Sigmoid colon (tissue), 7 donors: ENCODE data around the gene ZNF787. TPM values are rescaled to one million over a fixed set of nuclear protein-coding genes. Genes with fewer than 3 reads are reported as not detected.

Experiments
- DNase-seq: peaks from one replicate; pipeline ENCODE4 v3.0.0-alpha.2; 2019
- H3K27ac ChIP-seq, 4 donors: fragments of 200-600 bp; sonication (generic); one replicate each; pipeline ENCODE4 v1.5.1; 2016 to 2019; ENCODE audit warnings: mild to moderate bottlenecking in 1 of 4
- H3K27me3 ChIP-seq, 3 donors: fragments of 200-600 bp; sonication (generic); one replicate each; pipeline ENCODE4 v1.5.1; 2019; ENCODE audit warnings: mild to moderate bottlenecking in 1 of 3
- H3K36me3 ChIP-seq, 4 donors: fragments of 200-600 bp; sonication (generic); one replicate each; pipeline ENCODE4 v1.5.1; 2016 to 2019
- H3K4me1 ChIP-seq, 4 donors: fragments of 200-600 bp; sonication (generic); one replicate each; pipeline ENCODE4 v1.5.1; 2017 to 2019
- H3K4me3 ChIP-seq, 4 donors: fragments of 200-600 bp; sonication (generic); one replicate each; pipeline ENCODE4 v1.5.1; 2017 to 2019; ENCODE audit warnings: mild to moderate bottlenecking in 2 of 4, moderate library complexity in 1 of 4
- H3K9me3 ChIP-seq, 4 donors: fragments of 200-600 bp in 3 of 4; sonication (generic) in 3 of 4; one replicate each; pipeline versions ENCODE4 v1.5.1 to v1.6.1; 2013 to 2019
- EP300 ChIP-seq, 4 donors: sonication (generic); formaldehyde crosslinking; IDR thresholded peaks; one replicate each; pipeline ENCODE4 v1.6.1; 2017; ENCODE audit warnings: antibody characterized with exemption in 4 of 4
- POLR2A ChIP-seq, 2 donors: fragments of 450-650 bp; IDR thresholded peaks; one replicate each; pipeline ENCODE4 v1.6.1; 2016; ENCODE audit warnings: antibody characterized with exemption in 2 of 2, mild to moderate bottlenecking in 2 of 2, moderate library complexity in 2 of 2
- POLR2AphosphoS5 ChIP-seq, 4 donors: sonication (generic); formaldehyde crosslinking; IDR thresholded peaks; one replicate each; pipeline ENCODE4 v1.6.1; 2017; ENCODE audit warnings: antibody characterized with exemption in 4 of 4
- WGBS, 2 donors: extraction: QIAGEN DNeasy Blood & Tissue Kit; methylation state at CpG; one replicate each; pipeline ENCODE4 v1.1.7; 2013; 5-methylcytosine and 5-hydroxymethylcytosine counted together
- intact Hi-C: fragments of 100-400 bp; cut with DNase I; formaldehyde crosslinking; loops from one replicate; pipeline ENCODE4 v1.15.1; 2023
- polyA plus RNA-seq, 3 donors: library from polyadenylated mRNA; stranded (reverse); fragments of 200-250 nt; gene quantifications; one replicate each; pipeline ENCODE4 v1.2.3, GENCODE V29; 2013
- total RNA-seq, 4 donors: library from RNA; depleted of rRNA; stranded (reverse); fragments of >200 nt; gene quantifications; one replicate each; pipeline ENCODE4 v1.1.0, GENCODE V29; 2016
- TF ChIP-seq, protein P1 (sequence below), 4 experiments: fragments of 450-650 bp in 3 of 4; fragments of 200-600 bp in 1 of 4; IDR thresholded peaks; one replicate each; pipeline ENCODE4 v1.5.1; 2016 to 2019; ENCODE audit warnings: antibody characterized with exemption in 4 of 4, mild to moderate bottlenecking in 3 of 4, moderate library complexity in 2 of 4
- donor health status: healthy with polysubstance abuse.
- donor health status: Bipolar disorder and iron deficiency.
- donor health status: healthy.

ZNF787 gene
- 10 to 100 TPM; 11.0 to 14.1 (median 12.1) TPM for total RNA-seq
- polyA plus RNA-seq, result 10 to 100 TPM; 25.2 to 38.3 (median 26.1) TPM

DNA sequence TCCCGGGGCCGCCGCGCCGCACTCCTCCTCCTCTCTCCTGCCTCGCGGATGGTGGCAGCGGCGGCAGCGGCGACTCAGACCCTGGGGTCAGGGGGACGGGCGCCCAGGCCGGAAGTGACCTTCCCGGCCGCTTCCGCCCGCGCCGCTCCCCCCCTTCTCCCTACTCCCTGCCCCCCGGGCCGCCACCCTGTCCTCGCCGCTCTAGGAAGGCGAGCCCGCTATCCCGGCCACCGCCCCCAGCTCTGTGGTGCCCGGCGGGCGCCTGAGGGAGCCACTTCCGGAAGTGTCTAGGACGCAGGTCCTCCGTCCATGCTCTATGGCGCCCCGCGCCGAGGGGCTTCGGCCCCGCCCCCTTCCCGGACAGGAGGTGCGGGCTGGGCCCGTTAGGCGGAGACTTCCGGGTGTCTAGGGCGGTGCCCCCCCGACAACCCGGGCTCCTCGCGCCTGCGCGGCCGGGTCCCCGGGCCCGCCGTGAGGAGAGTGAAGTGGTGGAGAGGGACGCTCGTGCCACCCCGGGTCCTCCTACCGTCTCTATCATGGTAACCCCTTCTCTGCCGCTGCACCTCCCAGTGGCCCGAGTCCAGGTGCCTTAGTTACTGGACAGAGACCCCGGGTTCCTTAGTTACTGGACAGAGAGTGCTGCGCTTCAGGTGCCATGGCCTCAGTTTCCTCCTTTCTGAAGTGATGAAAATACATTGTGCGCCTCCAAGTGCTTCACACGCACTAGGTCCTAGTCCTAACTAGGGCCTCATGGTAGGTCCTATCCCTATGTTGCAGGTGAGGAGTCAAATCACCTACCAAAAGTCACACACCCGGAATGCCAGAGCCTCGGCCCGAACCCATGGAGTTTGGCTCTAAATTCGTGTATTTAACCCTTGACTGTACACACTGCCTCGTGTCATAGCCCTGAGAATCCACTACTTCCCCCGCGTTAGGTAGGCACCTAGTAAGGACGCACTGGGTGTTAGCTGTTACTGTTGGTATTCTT, at the start of gene ZNF787:
Gene ZNF787 (minus strand): TSS at position 116 of the 988 bp plus-strand sequence. CDS start 18,078 bp downstream, outside the sequence.
- intact Hi-C loops, result loop anchor here (1.0 to 2.0 kb wide), 2 partner anchors 17 to 19 kb away; no protein-coding TSS in a partner anchor
- 7% methylated on average over 74 of the region's 74 CpGs for WGBS, 2 donors
- Histone ChIP-seq H3K4me1 (peaks cover 0 to 43% (median 32%) of the 10 kb centered on the region in 4 donors), H3K27ac (peak within 1 kb of the TSS; percentile 95 to 98 (median 96)), H3K36me3 (no peaks in the 10 kb centered on the region), H3K4me3 (peak within 1 kb of the TSS; percentile 92 to 95 (median 93)), H3K9me3 (no peaks in the 10 kb centered on the region), H3K27me3 (no peaks in the 10 kb centered on the region)
- peak; percentile 100 for DNase-seq
- peak; percentile 51 to 85 (median 80) for TF ChIP-seq POLR2AphosphoS5 (IDR thresholded peaks at IDR 0.05)
- TF ChIP-seq EP300 (IDR thresholded peaks at IDR 0.05), result peak in 1 of 4 donors; percentile 5
- peak in 1 of 2 donors; percentile 22 for TF ChIP-seq POLR2A (IDR thresholded peaks at IDR 0.05)
- TF ChIP-seq, protein P1, sequence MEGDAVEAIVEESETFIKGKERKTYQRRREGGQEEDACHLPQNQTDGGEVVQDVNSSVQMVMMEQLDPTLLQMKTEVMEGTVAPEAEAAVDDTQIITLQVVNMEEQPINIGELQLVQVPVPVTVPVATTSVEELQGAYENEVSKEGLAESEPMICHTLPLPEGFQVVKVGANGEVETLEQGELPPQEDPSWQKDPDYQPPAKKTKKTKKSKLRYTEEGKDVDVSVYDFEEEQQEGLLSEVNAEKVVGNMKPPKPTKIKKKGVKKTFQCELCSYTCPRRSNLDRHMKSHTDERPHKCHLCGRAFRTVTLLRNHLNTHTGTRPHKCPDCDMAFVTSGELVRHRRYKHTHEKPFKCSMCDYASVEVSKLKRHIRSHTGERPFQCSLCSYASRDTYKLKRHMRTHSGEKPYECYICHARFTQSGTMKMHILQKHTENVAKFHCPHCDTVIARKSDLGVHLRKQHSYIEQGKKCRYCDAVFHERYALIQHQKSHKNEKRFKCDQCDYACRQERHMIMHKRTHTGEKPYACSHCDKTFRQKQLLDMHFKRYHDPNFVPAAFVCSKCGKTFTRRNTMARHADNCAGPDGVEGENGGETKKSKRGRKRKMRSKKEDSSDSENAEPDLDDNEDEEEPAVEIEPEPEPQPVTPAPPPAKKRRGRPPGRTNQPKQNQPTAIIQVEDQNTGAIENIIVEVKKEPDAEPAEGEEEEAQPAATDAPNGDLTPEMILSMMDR (IDR thresholded peaks at IDR 0.05), result no peak

DNA sequence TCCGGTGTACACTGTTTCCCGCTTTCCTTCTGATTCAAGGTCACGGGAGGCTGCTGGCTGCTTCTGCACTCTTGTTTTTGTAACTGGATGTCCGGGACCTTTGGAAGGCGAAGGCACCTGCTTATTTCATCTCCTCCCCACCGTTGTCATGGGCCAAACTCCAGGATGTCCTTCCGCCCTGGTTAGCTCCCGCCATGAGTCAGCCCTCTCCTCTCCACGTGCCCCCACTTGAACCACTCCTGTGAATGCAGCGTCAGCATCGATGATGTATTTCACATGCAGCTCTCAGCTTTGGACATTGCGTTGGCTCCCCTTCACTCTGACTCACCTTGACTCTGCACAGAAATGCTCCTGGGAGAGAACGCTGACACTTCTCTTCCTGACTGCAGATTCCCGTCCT, 49.2 kb upstream of the ZNF787 start:
- DNase-seq, result no peak
- Histone ChIP-seq H3K4me1 (no peaks in the 10 kb centered on the region), H3K9me3 (no peaks in the 10 kb centered on the region), H3K27ac (no peak overlapping the region), H3K27me3 (peaks cover 0 to 22% (median under 1%) of the 10 kb centered on the region in 3 donors), H3K4me3 (no peak overlapping the region), H3K36me3 (no peaks in the 10 kb centered on the region)
- intact Hi-C loops, result loop anchor here (10.0 kb wide), 1 partner anchor 175 kb away; no protein-coding TSS in a partner anchor
- TF ChIP-seq POLR2A (IDR thresholded peaks at IDR 0.05) (no peak), POLR2AphosphoS5 (IDR thresholded peaks at IDR 0.05) (no peak), EP300 (IDR thresholded peaks at IDR 0.05) (no peak)
- TF ChIP-seq, protein P1 (IDR thresholded peaks at IDR 0.05), result no peak
- 75 to 77% methylated on average over 14 of the region's 14 CpGs for WGBS, 2 donors

DNA sequence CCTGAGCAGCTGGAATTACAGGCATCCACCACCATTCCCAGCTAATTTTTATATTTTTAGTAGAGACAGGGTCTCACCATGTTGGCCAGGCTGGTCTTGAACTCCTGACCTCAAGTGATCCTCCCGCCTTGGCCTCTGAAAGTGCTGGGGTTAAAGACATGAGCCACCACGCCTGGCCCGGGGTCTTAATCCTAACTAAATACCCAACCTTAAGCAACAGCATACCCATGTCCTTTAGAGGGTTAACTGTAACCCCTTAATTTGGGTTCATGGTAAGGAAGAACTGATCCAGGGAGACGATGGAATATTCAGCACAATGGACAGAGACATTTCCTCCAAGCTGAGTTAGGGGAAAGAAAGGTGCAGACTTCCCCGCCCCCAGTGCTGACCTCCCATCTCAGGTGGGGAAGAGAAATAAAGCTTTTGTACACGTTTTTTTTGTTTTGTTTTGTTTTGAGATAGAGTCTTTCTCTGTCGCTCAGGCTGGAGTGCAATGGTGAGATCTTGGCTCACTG, 46.0 kb upstream of the ZNF787 start:
- intact Hi-C loops, result no loop called here
- WGBS, 2 donors, result 50 to 54% methylated on average over 7 of the region's 7 CpGs
- Histone ChIP-seq H3K4me3 (no peak overlapping the region), H3K9me3 (no peaks in the 10 kb centered on the region), H3K27me3 (no peaks in the 10 kb centered on the region), H3K27ac (no peak overlapping the region), H3K36me3 (peaks cover 0 to under 1% (median 0%) of the 10 kb centered on the region in 4 donors), H3K4me1 (no peaks in the 10 kb centered on the region)
- DNase-seq, result no peak
- TF ChIP-seq EP300 (IDR thresholded peaks at IDR 0.05), result no peak
- TF ChIP-seq, protein P1 (IDR thresholded peaks at IDR 0.05), result no peak
- no peak for TF ChIP-seq POLR2A (IDR thresholded peaks at IDR 0.05)
- no peak for TF ChIP-seq POLR2AphosphoS5 (IDR thresholded peaks at IDR 0.05)

DNA sequence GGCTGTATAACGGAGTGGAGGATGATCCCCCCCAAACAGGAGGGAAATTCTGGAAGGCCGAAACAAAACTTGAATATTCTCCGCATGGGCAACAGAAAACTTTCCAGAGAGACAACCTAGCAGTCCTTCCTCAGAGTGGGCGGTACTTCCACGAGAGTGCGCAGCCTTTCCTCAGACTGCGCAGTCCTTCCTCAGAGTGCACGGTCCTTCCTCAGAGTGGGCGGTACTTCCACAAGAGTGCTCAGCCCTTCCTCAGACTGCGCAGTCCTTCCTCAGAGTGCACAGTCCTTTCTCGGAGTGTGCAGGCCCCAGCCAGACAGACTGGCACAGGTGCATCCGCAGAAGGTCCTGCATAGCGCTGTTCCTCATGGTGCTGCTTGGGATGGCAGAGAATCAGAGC, 42.0 kb upstream of the ZNF787 start:
- no peak overlapping the region for H3K4me3 ChIP-seq
- no peaks in the 10 kb centered on the region for H3K9me3 ChIP-seq
- no peaks in the 10 kb centered on the region for H3K4me1 ChIP-seq
- TF ChIP-seq POLR2AphosphoS5 (IDR thresholded peaks at IDR 0.05), result no peak
- TF ChIP-seq, protein P1 (IDR thresholded peaks at IDR 0.05), result no peak
- no peak for TF ChIP-seq EP300 (IDR thresholded peaks at IDR 0.05)
- no peaks in the 10 kb centered on the region for H3K27me3 ChIP-seq
- WGBS, 2 donors, result 92 to 93% methylated on average over 13 of the region's 13 CpGs
- no peak overlapping the region for H3K27ac ChIP-seq
- DNase-seq, result no peak
- intact Hi-C loops, result no loop called here
- peaks cover 11 to 40% (median 20%) of the 10 kb centered on the region in 4 donors for H3K36me3 ChIP-seq
